Activated T-cell treated with anti-CD3 and anti-CD28 coated beads, Interleukin-2, amount 50 U/mL, for 24 hours (primary cell): ENCODE results near the gene PCDHGA8.
"Not testable (repeated sequence)": the region's sequence is repeated elsewhere in the genome, so short reads cannot be mapped to it uniquely, and the experiment has no call there.

ENCODE experiments used
- DNase-seq: peaks from one replicate; pipeline ENCODE4 v3.0.0-alpha.2; 2020
- H3K27ac Mint-ChIP-seq: 2 replicates; pipeline ENCODE4 v1.8.0; 2020; ENCODE audit warnings: mild to moderate bottlenecking, mixed read lengths
- H3K27me3 Mint-ChIP-seq: 2 replicates; pipeline ENCODE4 v1.8.0; 2020; ENCODE audit warnings: mixed read lengths
- H3K36me3 Mint-ChIP-seq: 2 replicates; pipeline ENCODE4 v1.8.0; 2020; ENCODE audit warnings: low read depth, mixed read lengths
- H3K4me1 Mint-ChIP-seq: 2 replicates; pipeline ENCODE4 v1.8.0; 2020; ENCODE audit warnings: low read depth, mixed read lengths
- H3K4me3 Mint-ChIP-seq: 2 replicates; pipeline ENCODE4 v1.8.0; 2020; ENCODE audit warnings: mild to moderate bottlenecking, moderate library complexity, mixed read lengths
- H3K9me3 Mint-ChIP-seq: 2 replicates; pipeline ENCODE4 v1.8.0; 2020; ENCODE audit warnings: mixed read lengths

The PCDHGA8 gene

GRCh38 chr5:141407790-141408505 is 15.5 kb downstream of the PCDHGA8 start, which contains the start of gene PCDHGB6:
Gene PCDHGB6 (plus strand): TSS chr5:141408021. CDS start chr5:141408203, 182 bp downstream.
- peak within 1 kb of the TSS; percentile 52 for H3K4me3 Mint-ChIP-seq
- peaks cover 82% of the 10 kb centered on the region for H3K27me3 Mint-ChIP-seq
- not testable (repeated sequence) for H3K36me3 Mint-ChIP-seq, H3K27ac Mint-ChIP-seq, H3K4me1 Mint-ChIP-seq
- H3K9me3 Mint-ChIP-seq: peaks cover 20% of the 10 kb centered on the region
- DNase-seq: peak; percentile 59

- H3K4me3 Mint-ChIP-seq: no peak overlapping the region
- peaks cover 82% of the 10 kb centered on the region for H3K27me3 Mint-ChIP-seq
- H3K27ac Mint-ChIP-seq: no peak overlapping the region
- H3K36me3 Mint-ChIP-seq: peaks cover 9% of the 10 kb centered on the region
- no peak for DNase-seq
- H3K9me3 Mint-ChIP-seq: peaks cover 23% of the 10 kb centered on the region
- H3K4me1 Mint-ChIP-seq: peaks cover 16% of the 10 kb centered on the region
These were observed 17.3 kb downstream of the PCDHGA8 start for GRCh38 chr5:141409598-141410306.

DNA sequence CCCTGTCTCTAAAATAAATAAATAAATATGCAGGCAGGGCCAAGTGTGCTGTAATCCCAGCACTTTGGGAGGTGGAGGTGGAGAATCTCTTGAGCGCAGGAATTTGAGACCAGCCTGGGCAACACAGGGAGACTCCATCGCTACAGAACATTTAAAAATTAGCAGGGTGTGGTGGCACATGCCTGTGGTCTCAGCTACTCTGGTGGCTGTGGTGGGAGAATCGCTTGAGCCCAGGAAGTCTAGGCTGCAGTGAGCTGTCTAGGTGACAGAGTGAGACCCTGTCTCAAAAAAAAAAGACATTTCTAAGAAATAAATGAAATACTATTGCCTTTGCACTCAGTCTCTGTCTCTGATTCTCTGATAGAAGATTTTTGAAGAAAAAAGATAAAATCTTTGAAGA is 19.1 kb downstream of the PCDHGA8 start:
- H3K4me1 Mint-ChIP-seq: peaks cover 19% of the 10 kb centered on the region
- H3K27me3 Mint-ChIP-seq: peaks cover 81% of the 10 kb centered on the region
- DNase-seq: no peak
- H3K27ac Mint-ChIP-seq: no peak overlapping the region
- peaks cover 9% of the 10 kb centered on the region for H3K36me3 Mint-ChIP-seq
- H3K9me3 Mint-ChIP-seq: peaks cover 23% of the 10 kb centered on the region
- no peak overlapping the region for H3K4me3 Mint-ChIP-seq

GRCh38 chr5:141412854-141413539 is 20.6 kb downstream of the PCDHGA8 start, which contains the start of gene PCDHGA10:
Gene PCDHGA10 (plus strand): TSS chr5:141412987. CDS start chr5:141413176, 189 bp downstream.
- Mint-ChIP-seq H3K27me3 (peaks cover 82% of the 10 kb centered on the region), H3K36me3 (peaks cover 9% of the 10 kb centered on the region), H3K4me3 (peak within 1 kb of the TSS; percentile 78), H3K9me3 (peaks cover 25% of the 10 kb centered on the region), H3K4me1 (peaks cover 24% of the 10 kb centered on the region), H3K27ac (no peak within 1 kb of the TSS)
- peak; percentile 63 for DNase-seq

- H3K27me3 Mint-ChIP-seq: peaks cover 82% of the 10 kb centered on the region
- H3K27ac Mint-ChIP-seq: no peak overlapping the region
- H3K9me3 Mint-ChIP-seq: peaks cover 30% of the 10 kb centered on the region
- H3K36me3 Mint-ChIP-seq: peaks cover 10% of the 10 kb centered on the region
- H3K4me1 Mint-ChIP-seq: peaks cover 26% of the 10 kb centered on the region
- no peak for DNase-seq
- peak overlapping the region; percentile 78 for H3K4me3 Mint-ChIP-seq
These were observed 21.2 kb downstream of the PCDHGA8 start for GRCh38 chr5:141413540-141414069.

- Mint-ChIP-seq H3K27me3 (peaks cover 81% of the 10 kb centered on the region), H3K9me3 (peaks cover 28% of the 10 kb centered on the region), H3K4me1 (peaks cover 26% of the 10 kb centered on the region)
- H3K4me3 Mint-ChIP-seq, DNase-seq, H3K27ac Mint-ChIP-seq, H3K36me3 Mint-ChIP-seq: not testable (repeated sequence)
These were observed 22.3 kb downstream of the PCDHGA8 start for GRCh38 chr5:141414548-141415274.

GRCh38 chr5:141415275-141415618 is 22.8 kb downstream of the PCDHGA8 start:
- H3K36me3 Mint-ChIP-seq: peaks cover 11% of the 10 kb centered on the region
- H3K4me3 Mint-ChIP-seq: not testable (repeated sequence)

GRCh38 chr5:141417494-141418172 is 25.2 kb downstream of the PCDHGA8 start, which contains the start of gene PCDHGB7:
Gene PCDHGB7 (plus strand): TSS chr5:141417677. CDS start chr5:141417860, 183 bp downstream.
- Mint-ChIP-seq H3K4me1 (peaks cover 32% of the 10 kb centered on the region), H3K9me3 (peaks cover 42% of the 10 kb centered on the region)

More at GRCh38 chr5:141415275-141415618, 22.8 kb downstream of the PCDHGA8 start:
- not testable (repeated sequence) for DNase-seq, H3K27ac Mint-ChIP-seq
- peaks cover 81% of the 10 kb centered on the region for H3K27me3 Mint-ChIP-seq
- peaks cover 26% of the 10 kb centered on the region for H3K4me1 Mint-ChIP-seq
- H3K9me3 Mint-ChIP-seq: peaks cover 30% of the 10 kb centered on the region

DNA sequence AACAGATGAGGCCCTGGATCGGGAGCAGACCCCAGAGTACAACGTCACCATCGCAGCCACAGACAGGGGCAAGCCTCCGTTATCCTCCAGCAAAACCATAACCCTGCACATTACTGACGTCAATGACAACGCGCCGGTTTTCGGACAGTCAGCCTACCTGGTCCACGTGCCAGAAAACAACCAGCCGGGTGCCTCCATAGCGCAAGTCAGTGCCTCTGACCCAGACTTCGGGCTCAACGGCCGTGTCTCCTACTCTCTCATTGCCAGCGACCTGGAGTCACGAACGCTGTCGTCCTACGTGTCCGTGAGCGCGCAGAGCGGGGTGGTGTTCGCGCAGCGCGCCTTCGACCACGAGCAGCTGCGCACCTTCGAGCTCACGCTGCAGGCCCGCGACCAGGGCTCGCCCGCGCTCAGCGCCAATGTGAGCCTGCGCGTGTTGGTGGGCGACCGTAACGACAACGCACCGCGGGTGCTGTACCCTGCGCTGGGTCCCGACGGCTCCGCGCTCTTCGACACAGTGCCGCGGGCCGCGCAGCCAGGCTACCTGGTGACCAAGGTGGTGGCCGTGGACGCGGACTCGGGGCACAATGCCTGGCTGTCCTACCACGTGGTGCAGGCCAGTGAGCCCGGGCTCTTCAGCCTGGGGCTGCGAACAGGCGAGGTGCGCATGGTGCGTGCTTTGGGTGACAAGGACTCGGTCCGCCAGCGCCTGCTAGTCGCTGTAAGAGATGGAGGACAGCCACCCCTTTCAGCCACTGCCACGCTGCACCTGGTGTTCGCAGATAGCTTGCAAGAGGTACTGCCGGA is 26.8 kb downstream of the PCDHGA8 start:
- DNase-seq: no peak
- H3K4me1 Mint-ChIP-seq: peaks cover 20% of the 10 kb centered on the region
- H3K4me3 Mint-ChIP-seq: no peak overlapping the region
- H3K36me3 Mint-ChIP-seq: peaks cover 18% of the 10 kb centered on the region
- H3K27me3 Mint-ChIP-seq: peaks cover 89% of the 10 kb centered on the region
- H3K9me3 Mint-ChIP-seq: peaks cover 41% of the 10 kb centered on the region
- H3K27ac Mint-ChIP-seq: peak overlapping the region; percentile 2

More at GRCh38 chr5:141417494-141418172, 25.2 kb downstream of the PCDHGA8 start, which contains the start of gene PCDHGB7:
- Mint-ChIP-seq H3K36me3 (peaks cover 16% of the 10 kb centered on the region), H3K27me3 (peaks cover 89% of the 10 kb centered on the region), H3K4me3 (peak within 1 kb of the TSS; percentile 71)
- DNase-seq: peak; percentile 54
- not testable (repeated sequence) for H3K27ac Mint-ChIP-seq

DNA sequence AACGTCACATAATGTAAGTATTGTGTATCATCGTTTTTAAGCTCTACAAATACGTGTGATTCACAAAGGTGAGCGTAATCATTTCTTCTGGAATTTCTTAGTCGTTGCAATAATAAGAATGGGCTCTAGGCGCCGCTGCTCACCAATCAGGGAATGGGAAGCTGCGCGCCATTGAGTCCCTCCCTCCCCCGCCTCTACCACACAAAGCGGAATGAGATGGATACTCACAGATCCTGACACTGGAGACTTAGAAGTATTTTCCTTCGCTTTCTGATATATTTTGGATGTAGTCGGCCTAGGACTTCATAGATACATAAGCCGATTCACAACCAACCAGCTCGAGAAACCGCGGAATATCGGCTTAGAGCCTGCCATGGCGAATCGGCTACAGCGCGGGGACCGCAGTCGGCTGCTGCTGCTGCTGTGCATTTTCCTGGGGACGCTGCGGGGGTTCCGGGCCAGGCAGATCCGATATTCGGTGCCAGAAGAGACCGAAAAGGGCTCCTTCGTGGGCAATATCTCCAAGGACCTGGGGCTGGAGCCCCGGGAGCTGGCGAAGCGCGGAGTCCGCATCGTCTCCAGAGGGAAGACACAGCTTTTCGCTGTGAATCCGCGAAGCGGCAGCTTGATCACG is 28.5 kb downstream of the PCDHGA8 start, which contains the start of gene PCDHGA11:
Gene PCDHGA11, plus strand, starts transcription at position 197 of the 634 bp plus-strand sequence. Its CDS starts 177 bp downstream, at position 374.
- Mint-ChIP-seq H3K27ac (peak within 1 kb of the TSS; percentile 70), H3K9me3 (peaks cover 37% of the 10 kb centered on the region), H3K27me3 (peaks cover 90% of the 10 kb centered on the region), H3K36me3 (peaks cover 18% of the 10 kb centered on the region), H3K4me1 (peaks cover 12% of the 10 kb centered on the region), H3K4me3 (peak within 1 kb of the TSS; percentile 75)
- no peak for DNase-seq

DNA sequence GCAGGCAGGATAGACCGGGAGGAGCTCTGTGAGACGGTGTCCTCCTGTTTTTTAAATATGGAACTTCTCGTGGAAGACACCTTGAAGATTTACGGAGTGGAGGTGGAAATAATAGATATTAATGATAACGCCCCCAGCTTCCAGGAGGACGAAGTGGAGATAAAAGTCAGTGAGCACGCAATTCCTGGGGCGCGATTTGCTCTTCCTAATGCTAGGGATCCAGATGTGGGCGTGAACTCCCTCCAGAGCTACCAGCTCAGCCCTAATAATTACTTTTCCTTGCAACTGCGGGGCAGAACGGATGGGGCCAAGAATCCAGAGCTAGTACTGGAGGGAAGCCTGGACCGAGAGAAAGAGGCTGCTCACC is 29.0 kb downstream of the PCDHGA8 start:
- no peak for DNase-seq
- H3K4me1 Mint-ChIP-seq: peaks cover 12% of the 10 kb centered on the region
- no peak overlapping the region for H3K27ac Mint-ChIP-seq
- H3K4me3 Mint-ChIP-seq: peak overlapping the region; percentile 75
- peaks cover 18% of the 10 kb centered on the region for H3K36me3 Mint-ChIP-seq
- H3K9me3 Mint-ChIP-seq: peaks cover 37% of the 10 kb centered on the region
- peaks cover 91% of the 10 kb centered on the region for H3K27me3 Mint-ChIP-seq

GRCh38 chr5:141422742-141423291 is 30.4 kb downstream of the PCDHGA8 start:
- H3K36me3 Mint-ChIP-seq: peaks cover 18% of the 10 kb centered on the region
- no peak overlapping the region for H3K4me3 Mint-ChIP-seq
- H3K4me1 Mint-ChIP-seq: peaks cover 10% of the 10 kb centered on the region
- H3K9me3 Mint-ChIP-seq: peaks cover 37% of the 10 kb centered on the region
- DNase-seq: no peak
- H3K27ac Mint-ChIP-seq: no peak overlapping the region
- H3K27me3 Mint-ChIP-seq: peaks cover 96% of the 10 kb centered on the region
